Occipital lobe (tissue), 2 donors: ENCODE results near the gene HPN. TPM values are rescaled to one million over a fixed set of nuclear protein-coding genes. Genes with fewer than 3 reads are reported as not detected.

ENCODE experiments used
- DNase-seq: peaks from one replicate; lab custom pipeline; 2025; lab: John Stamatoyannopoulos, UW
- total RNA-seq: library from RNA; depleted of rRNA; stranded (reverse); fragments of >200 nt; gene quantifications from one replicate; pipeline ENCODE4 v1.2.3, GENCODE V29; 2014

HPN gene
- total RNA-seq, 1 donor from 2014 or later = not detected

GRCh38 chr19:35060160-35060855 is 18.8 kb downstream of the HPN start:
- no peak for DNase-seq

GRCh38 chr19:35061583-35062373 is 20.3 kb downstream of the HPN start:
- DNase-seq = no peak

- DNase-seq = no peak
Measured at GRCh38 chr19:35062942-35063341, 21.4 kb downstream of the HPN start.

GRCh38 chr19:35063940-35064818 is 22.7 kb downstream of the HPN start:
- DNase-seq = no peak

GRCh38 chr19:35065574-35065973 is 24.1 kb downstream of the HPN start:
- no peak for DNase-seq

- DNase-seq = no peak
Measured at GRCh38 chr19:35066121-35066520, 24.6 kb downstream of the HPN start.

GRCh38 chr19:35066691-35067563 is 25.4 kb downstream of the HPN start:
- peak; percentile 69 for DNase-seq

- DNase-seq = no peak
Measured at GRCh38 chr19:35068941-35069634, 27.6 kb downstream of the HPN start.

- no peak for DNase-seq
Measured at GRCh38 chr19:35069696-35070095, 28.2 kb downstream of the HPN start.

GRCh38 chr19:35070471-35070870 is 28.9 kb downstream of the HPN start:
- DNase-seq = no peak

GRCh38 chr19:35073516-35073915 is 32.0 kb downstream of the HPN start:
- DNase-seq = no peak

- DNase-seq = no peak
Measured at GRCh38 chr19:35073941-35074340, 32.4 kb downstream of the HPN start.

- DNase-seq = no peak
Measured at GRCh38 chr19:35074426-35075201, 33.1 kb downstream of the HPN start.

- DNase-seq = no peak
Measured at GRCh38 chr19:35075202-35076025, 33.9 kb downstream of the HPN start.

GRCh38 chr19:35076026-35076370 is 34.5 kb downstream of the HPN start:
- no peak for DNase-seq

- DNase-seq = no peak
Measured at GRCh38 chr19:35076657-35077056, 35.1 kb downstream of the HPN start.

GRCh38 chr19:35077411-35078223 is 36.1 kb downstream of the HPN start:
- DNase-seq = no peak

- DNase-seq = no peak
Measured at GRCh38 chr19:35079826-35080225, 38.3 kb downstream of the HPN start.
